GM12878 (cell line): ENCODE measurements around the gene PKM. TPM values are rescaled to one million over a fixed set of nuclear protein-coding genes. Genes with fewer than 3 reads are reported as not detected.

Source experiments
- ATAC-seq: fragments of 200-7000 bp; cut with Tn5 transposase; 3 replicates; pipeline ENCODE4 v1.9.1; 2020; ENCODE audit warnings: mild to moderate bottlenecking, moderate library complexity
- BruUV-seq: library from RNA; stranded (reverse); fragments of 400-500 nt; replicated peaks from 2 replicates; lab custom pipeline; 2021; lab: Mats Ljungman, UMichigan
- CTCF ChIA-PET: fragments of 300-600 bp; sonication (Branson Sonifier 250); formaldehyde crosslinking; extraction: SDS; loops from one replicate; lab custom pipeline; 2021; ENCODE audit warnings: inconsistent platforms; lab: Yijun Ruan, JAX
- POLR2A ChIA-PET: fragments of 350-600 bp; formaldehyde crosslinking; extraction: SDS; loops from one replicate; lab custom pipeline; 2021; ENCODE audit warnings: inconsistent platforms; lab: Charles Lee
- RAD21 ChIA-PET: fragments of 300-600 bp; sonication (Branson Sonifier 250); formaldehyde crosslinking; loops from one replicate; lab custom pipeline; 2023; ENCODE audit warnings: antibody characterized with exemption; ENCODE audit not compliant: unreplicated experiment; lab: Charles Lee
- SMC1A ChIA-PET: fragments of 300-600 bp; sonication (Branson Sonifier 250); formaldehyde crosslinking; loops from one replicate; lab custom pipeline; 2023; ENCODE audit not compliant: unreplicated experiment, uncharacterized antibody; lab: Charles Lee
- DNase-seq: peaks from one replicate; pipeline ENCODE4 v3.0.0-alpha.2; 2011; ENCODE audit warnings: low read depth, low spot score
- FAIRE-seq: peaks from 3 replicates; lab custom pipeline; 2011; peaks lifted over from hg19 to GRCh38; lab: Jason Lieb, UNC
- H2AFZ ChIP-seq: 2 replicates; pipeline ENCODE4 v1.6.0; 2011; ENCODE audit warnings: low read depth, low read length, control low read depth; ENCODE audit not compliant: control insufficient read depth
- H3K27ac ChIP-seq: 2 replicates; pipeline ENCODE4 v1.5.1; 2011; ENCODE audit warnings: control low read depth; ENCODE audit not compliant: control insufficient read depth, insufficient read depth
- H3K27me3 ChIP-seq, 2 experiments: replicated peaks in 1 of 2; 2 replicates each; pipeline versions ENCODE4 v1.6.0 to v1.6.1; 2011; ENCODE audit warnings: low read length in 1 of 2; ENCODE audit not compliant: control insufficient read depth in 2 of 2, insufficient read depth in 2 of 2
- H3K36me3 ChIP-seq, 2 experiments: 2 replicates each; pipeline ENCODE4 v1.5.1; 2011; ENCODE audit warnings: low read length in 1 of 2; ENCODE audit not compliant: control insufficient read depth in 2 of 2, insufficient read depth in 2 of 2
- H3K4me1 ChIP-seq: 2 replicates; pipeline ENCODE4 v1.6.1; 2011; ENCODE audit warnings: mild to moderate bottlenecking, low read length, moderate library complexity, mixed read lengths; ENCODE audit not compliant: control insufficient read depth, insufficient read depth
- H3K4me2 ChIP-seq: 2 replicates; pipeline ENCODE4 v1.6.0; 2011; ENCODE audit warnings: control low read depth; ENCODE audit not compliant: control insufficient read depth, insufficient read depth
- H3K4me3 ChIP-seq: fragments of 200-600 bp; sonication (generic); 2 replicates; pipeline ENCODE4 v1.5.1; 2016
- H3K79me2 ChIP-seq: 2 replicates; pipeline ENCODE4 v1.6.0; 2011; ENCODE audit warnings: low read length; ENCODE audit not compliant: control insufficient read depth, insufficient read depth
- H3K9ac ChIP-seq: 2 replicates; pipeline ENCODE4 v1.8.0; 2011; ENCODE audit warnings: low read length, control low read depth, mixed read lengths; ENCODE audit not compliant: control insufficient read depth, insufficient read depth
- H3K9me3 ChIP-seq: replicated peaks from 3 replicates; pipeline ENCODE4 v1.5.1; 2011; ENCODE audit warnings: mild to moderate bottlenecking, low read length; ENCODE audit not compliant: control insufficient read depth, insufficient read depth
- H4K20me1 ChIP-seq: 2 replicates; pipeline ENCODE4 v1.6.0; 2011; ENCODE audit not compliant: control insufficient read depth, insufficient read depth
- ATF2 ChIP-seq: IDR thresholded peaks from 2 replicates; pipeline ENCODE4 v1.6.1; 2012; ENCODE audit warnings: low read length, inconsistent platforms
- BACH1 ChIP-seq: fragments of 450-650 bp; IDR thresholded peaks from 2 replicates; pipeline ENCODE4 v1.6.1; 2017; ENCODE audit warnings: mild to moderate bottlenecking, borderline replicate concordance
- CHD4 ChIP-seq: fragments of 200-600 bp; sonication (generic); IDR thresholded peaks from 2 replicates; pipeline ENCODE4 v1.6.1; 2016; ENCODE audit warnings: mild to moderate bottlenecking
- CREB1 ChIP-seq: IDR thresholded peaks from 2 replicates; pipeline ENCODE4 v1.6.1; 2012; ENCODE audit warnings: low read depth, mild to moderate bottlenecking, inconsistent platforms
- E2F4 ChIP-seq: IDR thresholded peaks from 2 replicates; pipeline ENCODE4 v1.6.1; 2012; ENCODE audit warnings: low read depth, low read length, improper control_type of control experiment
- GATAD2B ChIP-seq: fragments of 450-650 bp; conservative IDR thresholded peaks from 2 replicates; pipeline ENCODE4 v1.6.1; 2017; ENCODE audit warnings: low read depth, mild to moderate bottlenecking, moderate library complexity
- HSF1 ChIP-seq: fragments of 150-350 bp; IDR thresholded peaks from 2 replicates; pipeline ENCODE4 v1.6.1; 2014; ENCODE audit warnings: mild to moderate bottlenecking, low read depth, low read length
- IRF5 ChIP-seq: fragments of 450-650 bp; IDR thresholded peaks from 2 replicates; pipeline ENCODE4 v1.6.1; 2017; ENCODE audit warnings: borderline replicate concordance
- JUNB ChIP-seq: IDR thresholded peaks from 2 replicates; pipeline ENCODE4 v1.6.1; 2016; ENCODE audit warnings: antibody characterized with exemption, mild to moderate bottlenecking
- JUND ChIP-seq: IDR thresholded peaks from 2 replicates; pipeline ENCODE4 v1.6.1; 2012; ENCODE audit warnings: low read depth, mild to moderate bottlenecking, low read length, improper control_type of control experiment, moderate library complexity
- KDM1A ChIP-seq: fragments of 200-600 bp; sonication (generic); IDR thresholded peaks from 2 replicates; pipeline ENCODE4 v1.6.1; 2016; ENCODE audit warnings: borderline replicate concordance
- RAD51 ChIP-seq: fragments of 450-650 bp; IDR thresholded peaks from 2 replicates; pipeline ENCODE4 v1.6.1; 2016; ENCODE audit warnings: moderate library complexity, mild to moderate bottlenecking, inconsistent platforms
- RBBP5 ChIP-seq: fragments of 200-600 bp; sonication (generic); conservative IDR thresholded peaks from 2 replicates; pipeline ENCODE4 v1.6.1; 2016
- USF1 ChIP-seq: IDR thresholded peaks from 2 replicates; pipeline ENCODE4 v1.6.1; 2011; ENCODE audit warnings: borderline replicate concordance, low read depth, mild to moderate bottlenecking, moderate library complexity, mixed read lengths, low read length; ENCODE audit not compliant: insufficient read depth; ENCODE audit errors: extremely low read length
- WGBS: methylation state at CpG from one replicate; pipeline ENCODE4 v1.1.6; 2016; ENCODE audit warnings: low lambda C conversion rate; ENCODE audit not compliant: insufficient replicate concordance, insufficient coverage; ENCODE audit errors: missing lambda C conversion rate; 5-methylcytosine and 5-hydroxymethylcytosine counted together
- in situ Hi-C: fragments of 300-500 bp; cut with MboI; formaldehyde crosslinking; loops from 9 replicates; pipeline ENCODE4 v1.14.3; 2018; ENCODE audit warnings: mixed read lengths
- intact Hi-C: fragments of 100-400 bp; cut with micrococcal nuclease; formaldehyde crosslinking; loops from one replicate; pipeline ENCODE4 v1.14.2; 2022; ENCODE audit not compliant: unreplicated experiment
- polyA plus RNA-seq, 11 experiments: library from polyadenylated mRNA; depleted of rRNA in 4 of 11; unstranded in 6 of 11; stranded (reverse) in 5 of 11; fragments of >200 nt; fragmentation: Nextera tagmentation in 4 of 11; fragmentation: Illumina TruSeq in 1 of 11; extraction: Ambion mirVana in 4 of 11; extraction: Trizol in 1 of 11; gene quantifications; 1 replicate in 1 of 11; 2 replicates in 10 of 11; pipeline versions ENCODE4 v1.2.1 to v1.2.3, GENCODE V29; 2011 to 2016; ENCODE audit warnings: inconsistent platforms in 2 of 11, missing spikeins in 2 of 11, low read depth in 1 of 11
- total RNA-seq, 4 experiments: library from RNA; depleted of rRNA in 3 of 4; stranded (reverse); fragments of >200 nt in 3 of 4; fragmentation: Illumina TruSeq in 1 of 4; extraction: Trizol in 1 of 4; gene quantifications; 2 replicates each; pipeline versions ENCODE4 v1.2.1 to v1.2.3, GENCODE V29; 2013 to 2021

Gene PKM
- total and polyA plus RNA-seq, 10 of the 15 experiments (the other 5 are each of a cell fraction or from before 2014, with no cell fraction given) = 491 to 2,011 (median 1,433) TPM

- Histone ChIP-seq H3K27me3 (no peaks in the 10 kb centered on the region), H4K20me1 (peaks cover 16% of the 10 kb centered on the region), H3K79me2 (no peaks in the 10 kb centered on the region), H3K36me3 (peaks cover 74 to 75% of the 10 kb centered on the region in 2 experiments), H3K27ac (no peak overlapping the region), H2AFZ (no peak overlapping the region), H3K4me2 (no peak overlapping the region), H3K4me3 (no peak overlapping the region), H3K9ac (no peak overlapping the region), H3K9me3 (no peaks in the 10 kb centered on the region), H3K4me1 (no peaks in the 10 kb centered on the region)
- WGBS = 80% methylated on average over 12 of the region's 13 CpGs
- ChIA-PET POLR2A (interaction anchor here (0.5 kb wide), 1 partner anchor 20 kb away, joined by 4 read pairs; no protein-coding TSS in a partner anchor), CTCF (interaction anchor here (4.4 kb wide), 1 partner anchor 25 kb away, joined by 27 read pairs; no protein-coding TSS in a partner anchor), RAD21 (interaction anchor here (1.0 kb wide), 1 partner anchor 24 kb away, joined by 4 read pairs; no protein-coding TSS in a partner anchor), SMC1A (interaction anchor here (1.1 to 3.7 kb wide), 2 partner anchors 25 to 37 kb away, joined by 3 to 16 read pairs; no protein-coding TSS in a partner anchor)
- BruUV-seq = no TSS peak
- in situ Hi-C loops (no loop called here), intact Hi-C loops (no loop called here)
- DNase-seq (no peak), FAIRE-seq (no peak), ATAC-seq (no peak)
- TF ChIP-seq ATF2 = no peak
- no peak for TF ChIP-seq RAD51
- TF ChIP-seq JUND = no peak
- TF ChIP-seq IRF5 = no peak
- no peak for TF ChIP-seq KDM1A
- TF ChIP-seq USF1 = no peak
- TF ChIP-seq RBBP5 = no peak
- TF ChIP-seq GATAD2B = no peak
- TF ChIP-seq BACH1 = no peak
- TF ChIP-seq JUNB = no peak
- no peak for TF ChIP-seq CREB1
- no peak for TF ChIP-seq CHD4
- TF ChIP-seq HSF1 = no peak
- TF ChIP-seq E2F4 = no peak
Observed at GRCh38 chr15:72202302-72202701, 28.7 kb downstream of the PKM start.
